Kidney epithelial cell (primary cell): ENCODE data around the gene TRMT44. TPM values are rescaled to one million over a fixed set of nuclear protein-coding genes. Genes with fewer than 3 reads are reported as not detected.
"Not testable (repeated sequence)": the region's sequence is repeated elsewhere in the genome, so short reads cannot be mapped to it uniquely, and the experiment has no call there.

ENCODE experiments used
- DNase-seq: peaks from one replicate; pipeline ENCODE4 v3.0.0-alpha.2; 2010; ENCODE audit warnings: low read depth
- H3K27me3 ChIP-seq: 2 replicates; pipeline ENCODE4 v1.6.0; 2011; ENCODE audit warnings: low read length; ENCODE audit not compliant: control insufficient read depth, insufficient read depth
- H3K36me3 ChIP-seq: 2 replicates; pipeline ENCODE4 v1.5.1; 2011; ENCODE audit warnings: low read length; ENCODE audit not compliant: control insufficient read depth, insufficient read depth
- H3K4me3 ChIP-seq: 2 replicates; pipeline ENCODE4 v1.5.1; 2011; ENCODE audit warnings: low read depth, mild to moderate bottlenecking, control low read depth, low read length
- total RNA-seq: library from RNA; depleted of rRNA; stranded (reverse); fragments of >200 nt; gene quantifications from 2 replicates; pipeline ENCODE4 v1.2.3, GENCODE V29; 2015
- TF ChIP-seq, protein P1 (sequence below): IDR thresholded peaks from 2 replicates; pipeline ENCODE4 v1.5.1; 2011; ENCODE audit warnings: mild to moderate bottlenecking, moderate library complexity, low read length, control low read depth, inconsistent platforms; ENCODE audit not compliant: insufficient read depth, poor library complexity, severe bottlenecking

Gene TRMT44
- total RNA-seq, 1 donor from 2014 or later, result 22.8 TPM

DNA sequence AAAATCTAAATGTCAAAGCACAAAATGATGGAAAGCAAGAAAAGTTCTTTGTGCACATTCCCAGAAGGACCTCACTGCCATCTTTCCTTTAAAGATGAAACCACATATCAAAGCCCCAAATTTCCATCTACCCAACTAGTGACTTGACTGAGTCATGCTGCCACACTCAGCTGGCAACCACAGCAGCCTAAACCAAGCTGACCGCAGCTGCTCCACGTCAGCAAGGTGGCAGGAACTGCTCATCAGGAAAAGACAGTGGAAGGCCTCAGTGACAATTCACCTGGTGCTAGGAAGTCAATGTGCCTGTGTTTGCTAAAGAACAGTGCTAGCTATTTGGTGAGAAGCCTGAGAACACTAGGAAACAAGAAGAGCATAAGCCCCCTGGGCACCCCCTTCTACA is 26.2 kb upstream of the TRMT44 start:
- Histone ChIP-seq H3K36me3 (peaks cover 1% of the 10 kb centered on the region), H3K27me3 (no peaks in the 10 kb centered on the region), H3K4me3 (no peak overlapping the region)
- no peak for DNase-seq
- TF ChIP-seq, protein P1, sequence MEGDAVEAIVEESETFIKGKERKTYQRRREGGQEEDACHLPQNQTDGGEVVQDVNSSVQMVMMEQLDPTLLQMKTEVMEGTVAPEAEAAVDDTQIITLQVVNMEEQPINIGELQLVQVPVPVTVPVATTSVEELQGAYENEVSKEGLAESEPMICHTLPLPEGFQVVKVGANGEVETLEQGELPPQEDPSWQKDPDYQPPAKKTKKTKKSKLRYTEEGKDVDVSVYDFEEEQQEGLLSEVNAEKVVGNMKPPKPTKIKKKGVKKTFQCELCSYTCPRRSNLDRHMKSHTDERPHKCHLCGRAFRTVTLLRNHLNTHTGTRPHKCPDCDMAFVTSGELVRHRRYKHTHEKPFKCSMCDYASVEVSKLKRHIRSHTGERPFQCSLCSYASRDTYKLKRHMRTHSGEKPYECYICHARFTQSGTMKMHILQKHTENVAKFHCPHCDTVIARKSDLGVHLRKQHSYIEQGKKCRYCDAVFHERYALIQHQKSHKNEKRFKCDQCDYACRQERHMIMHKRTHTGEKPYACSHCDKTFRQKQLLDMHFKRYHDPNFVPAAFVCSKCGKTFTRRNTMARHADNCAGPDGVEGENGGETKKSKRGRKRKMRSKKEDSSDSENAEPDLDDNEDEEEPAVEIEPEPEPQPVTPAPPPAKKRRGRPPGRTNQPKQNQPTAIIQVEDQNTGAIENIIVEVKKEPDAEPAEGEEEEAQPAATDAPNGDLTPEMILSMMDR, result no peak

DNA sequence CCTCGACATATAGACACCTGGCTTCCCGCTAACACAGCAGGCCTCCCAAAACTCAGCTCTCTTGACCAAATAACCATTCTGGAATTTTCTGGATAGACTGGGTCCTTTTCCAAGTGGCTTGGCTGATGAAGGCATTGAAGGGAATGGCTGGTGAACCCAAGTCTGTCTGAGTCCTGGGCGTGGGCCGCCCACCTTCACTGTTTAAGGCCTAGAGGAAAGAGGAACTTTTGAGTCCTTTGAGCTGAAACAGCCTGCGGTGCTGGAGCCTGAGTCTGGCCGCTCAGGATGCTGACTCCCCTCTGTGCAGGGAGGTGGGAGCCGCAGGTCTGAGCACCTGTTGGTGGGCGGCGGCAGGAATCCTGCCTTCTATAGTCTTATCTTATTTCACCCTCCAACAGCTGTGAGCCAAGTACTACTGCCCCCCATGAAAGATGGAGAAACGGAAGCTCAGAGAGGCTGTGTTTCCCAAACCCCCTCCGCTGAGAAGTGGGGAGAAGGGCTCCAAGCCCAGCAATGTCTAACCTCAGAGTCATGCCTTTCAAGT is 23.4 kb upstream of the TRMT44 start:
- no peak for DNase-seq
- TF ChIP-seq, protein P1, result no peak

DNA sequence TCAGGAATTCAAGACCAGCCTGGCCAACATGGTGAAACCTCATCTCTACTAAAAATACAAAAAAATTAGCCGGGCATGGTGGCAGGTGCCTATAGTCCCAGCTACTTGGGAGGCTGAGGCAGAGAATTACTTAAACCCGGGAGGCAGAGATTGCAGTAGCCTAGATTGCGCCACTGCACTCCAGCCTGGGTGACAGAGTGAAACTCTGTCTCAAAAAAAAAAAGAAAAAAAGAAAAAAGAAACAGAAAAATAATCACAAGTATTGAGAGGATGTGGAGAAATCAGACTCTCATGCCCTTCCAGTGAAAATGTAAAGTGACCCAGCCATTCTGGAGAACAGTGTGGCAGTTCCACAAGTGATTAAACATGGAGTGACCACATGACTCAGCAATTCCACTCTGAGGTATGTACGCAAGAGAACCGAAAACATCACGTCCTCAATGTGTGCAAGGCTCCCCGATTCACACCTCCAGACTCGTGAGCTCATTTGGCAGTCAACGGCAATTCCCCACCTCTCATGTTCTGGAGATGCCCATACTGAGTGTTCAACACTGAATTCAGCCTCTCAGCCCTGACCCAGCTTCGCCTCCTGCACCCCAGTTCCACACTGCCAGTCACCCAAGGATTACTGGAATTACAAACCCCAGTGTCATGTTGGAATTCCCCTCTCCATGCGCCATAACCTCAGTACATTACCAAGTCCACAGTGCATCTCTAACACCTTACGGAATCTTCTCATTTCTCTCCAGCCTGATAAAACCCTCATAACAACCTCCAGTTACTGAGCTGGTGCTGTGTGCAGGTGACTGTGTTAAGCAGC is 21.1 kb upstream of the TRMT44 start:
- H3K4me3 ChIP-seq, result no peak overlapping the region
- no peak for DNase-seq
- TF ChIP-seq, protein P1, result no peak

More for the DNA sequence above, 23.4 kb upstream of the TRMT44 start:
- no peak overlapping the region for H3K4me3 ChIP-seq
- H3K36me3 ChIP-seq, result peaks cover 1% of the 10 kb centered on the region
- no peaks in the 10 kb centered on the region for H3K27me3 ChIP-seq

DNA sequence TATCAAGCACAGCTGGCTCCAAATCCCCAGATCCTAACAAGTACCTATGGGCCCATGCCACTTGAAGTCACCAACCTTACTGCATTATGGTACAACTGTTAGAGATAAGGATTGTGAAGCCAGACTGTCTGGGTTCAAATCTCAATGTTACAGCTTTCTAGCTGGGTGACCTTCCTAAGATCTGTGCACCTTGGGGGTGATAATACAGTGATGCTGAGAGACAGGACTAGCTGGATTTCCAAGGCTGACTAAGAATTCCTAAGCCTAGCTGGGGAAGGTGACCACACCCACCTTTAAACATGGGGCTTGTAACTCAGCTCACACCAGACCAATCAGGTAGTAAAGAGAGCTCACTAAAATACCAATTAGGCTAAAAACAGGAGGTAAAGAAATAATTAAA is 20.4 kb upstream of the TRMT44 start:
- not testable (repeated sequence) for H3K27me3 ChIP-seq

More for the DNA sequence above, 21.1 kb upstream of the TRMT44 start:
- H3K36me3 ChIP-seq, result peaks cover under 1% of the 10 kb centered on the region
- no peaks in the 10 kb centered on the region for H3K27me3 ChIP-seq

DNA sequence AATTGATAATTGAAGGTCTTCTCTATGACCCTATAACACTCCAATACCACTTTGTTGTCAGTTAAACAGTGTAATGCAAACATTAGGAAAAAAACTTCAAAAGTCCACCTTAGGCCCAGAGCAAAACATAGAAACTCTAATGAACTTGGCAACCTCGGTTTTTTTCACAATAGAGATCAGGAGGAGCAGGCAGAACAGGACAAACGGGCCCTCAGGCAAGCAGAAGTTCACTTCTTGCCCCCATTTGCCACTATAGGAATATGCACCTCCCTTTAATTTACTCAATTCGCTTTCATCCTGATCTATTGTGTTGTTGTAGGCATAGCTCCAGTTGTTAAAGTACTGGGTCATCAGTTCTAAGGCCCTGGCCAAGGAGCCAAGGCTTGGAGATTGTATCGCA is 18.2 kb upstream of the TRMT44 start:
- no peaks in the 10 kb centered on the region for H3K36me3 ChIP-seq
- no peak for DNase-seq
- H3K27me3 ChIP-seq, result no peaks in the 10 kb centered on the region
- no peak overlapping the region for H3K4me3 ChIP-seq
- TF ChIP-seq, protein P1, result no peak

More for the DNA sequence above, 20.4 kb upstream of the TRMT44 start:
- DNase-seq, H3K36me3 ChIP-seq, H3K4me3 ChIP-seq: not testable (repeated sequence)

DNA sequence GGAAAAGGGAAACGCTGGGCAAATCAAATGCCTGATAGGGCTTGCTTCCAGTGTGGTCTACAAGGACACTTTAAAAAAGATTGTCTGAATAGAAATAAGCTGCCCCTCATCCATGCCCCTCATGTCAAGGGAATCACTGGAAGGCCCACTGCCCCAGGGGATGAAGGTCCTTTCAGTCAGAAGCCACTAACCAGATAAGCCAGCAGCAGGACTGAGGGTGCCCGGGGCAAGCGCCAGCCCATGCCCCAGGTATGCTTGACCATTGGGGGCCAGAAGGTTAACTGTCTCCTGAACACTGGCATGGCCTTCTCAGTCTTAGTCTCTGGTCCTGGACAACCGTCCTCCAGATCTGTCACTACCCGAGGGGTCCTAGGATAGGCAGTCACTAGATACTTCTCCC is 17.8 kb upstream of the TRMT44 start:
- Histone ChIP-seq H3K27me3 (no peaks in the 10 kb centered on the region), H3K4me3 (no peak overlapping the region), H3K36me3 (no peaks in the 10 kb centered on the region)
- TF ChIP-seq, protein P1, result no peak
- DNase-seq, result no peak
